GM12892 (cell line): ENCODE results near the gene PHRF1. TPM values are rescaled to one million over a fixed set of nuclear protein-coding genes. Genes with fewer than 3 reads are reported as not detected.
A peak's percentile ranks its signal among the peaks of the same experiment; 100 is the strongest.

Experiments used
- DNase-seq: peaks from one replicate; pipeline ENCODE4 v3.0.0; 2011; ENCODE audit not compliant: insufficient read length
- FAIRE-seq: peaks from 2 replicates; lab custom pipeline; 2011; peaks lifted over from hg19 to GRCh38; lab: Jason Lieb, UNC
- POLR2A ChIP-seq: IDR thresholded peaks from 2 replicates; pipeline ENCODE4 v1.6.1; 2011; ENCODE audit warnings: low read depth, low read length, control low read depth
- POLR2AphosphoS5 ChIP-seq: IDR thresholded peaks from 2 replicates; pipeline ENCODE4 v1.6.1; 2011; ENCODE audit warnings: low read depth, low read length, control low read depth
- TAF1 ChIP-seq: IDR thresholded peaks from 2 replicates; pipeline ENCODE4 v1.6.1; 2011; ENCODE audit warnings: low read depth, mild to moderate bottlenecking, control low read depth, low read length, borderline replicate concordance
- polyA plus RNA-seq: library from polyadenylated mRNA; unstranded; fragments of >200 nt; gene quantifications from one replicate; pipeline ENCODE4 v1.2.1, GENCODE V29; 2012; ENCODE audit warnings: missing spikeins, inconsistent platforms; ENCODE audit not compliant: missing spikeins

Gene PHRF1, protein sequence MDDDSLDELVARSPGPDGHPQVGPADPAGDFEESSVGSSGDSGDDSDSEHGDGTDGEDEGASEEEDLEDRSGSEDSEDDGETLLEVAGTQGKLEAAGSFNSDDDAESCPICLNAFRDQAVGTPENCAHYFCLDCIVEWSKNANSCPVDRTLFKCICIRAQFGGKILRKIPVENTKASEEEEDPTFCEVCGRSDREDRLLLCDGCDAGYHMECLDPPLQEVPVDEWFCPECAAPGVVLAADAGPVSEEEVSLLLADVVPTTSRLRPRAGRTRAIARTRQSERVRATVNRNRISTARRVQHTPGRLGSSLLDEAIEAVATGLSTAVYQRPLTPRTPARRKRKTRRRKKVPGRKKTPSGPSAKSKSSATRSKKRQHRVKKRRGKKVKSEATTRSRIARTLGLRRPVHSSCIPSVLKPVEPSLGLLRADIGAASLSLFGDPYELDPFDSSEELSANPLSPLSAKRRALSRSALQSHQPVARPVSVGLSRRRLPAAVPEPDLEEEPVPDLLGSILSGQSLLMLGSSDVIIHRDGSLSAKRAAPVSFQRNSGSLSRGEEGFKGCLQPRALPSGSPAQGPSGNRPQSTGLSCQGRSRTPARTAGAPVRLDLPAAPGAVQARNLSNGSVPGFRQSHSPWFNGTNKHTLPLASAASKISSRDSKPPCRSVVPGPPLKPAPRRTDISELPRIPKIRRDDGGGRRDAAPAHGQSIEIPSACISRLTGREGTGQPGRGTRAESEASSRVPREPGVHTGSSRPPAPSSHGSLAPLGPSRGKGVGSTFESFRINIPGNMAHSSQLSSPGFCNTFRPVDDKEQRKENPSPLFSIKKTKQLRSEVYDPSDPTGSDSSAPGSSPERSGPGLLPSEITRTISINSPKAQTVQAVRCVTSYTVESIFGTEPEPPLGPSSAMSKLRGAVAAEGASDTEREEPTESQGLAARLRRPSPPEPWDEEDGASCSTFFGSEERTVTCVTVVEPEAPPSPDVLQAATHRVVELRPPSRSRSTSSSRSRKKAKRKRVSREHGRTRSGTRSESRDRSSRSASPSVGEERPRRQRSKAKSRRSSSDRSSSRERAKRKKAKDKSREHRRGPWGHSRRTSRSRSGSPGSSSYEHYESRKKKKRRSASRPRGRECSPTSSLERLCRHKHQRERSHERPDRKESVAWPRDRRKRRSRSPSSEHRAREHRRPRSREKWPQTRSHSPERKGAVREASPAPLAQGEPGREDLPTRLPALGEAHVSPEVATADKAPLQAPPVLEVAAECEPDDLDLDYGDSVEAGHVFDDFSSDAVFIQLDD (N-terminal part only)
- 6.1 TPM for polyA plus RNA-seq

GRCh38 chr11:575996-576768 is at the start of gene PHRF1:
Gene PHRF1 (plus strand): TSS chr11:576470. CDS start chr11:581513, 5,043 bp downstream.
- TF ChIP-seq TAF1 (peak; percentile 94), POLR2AphosphoS5 (peak; percentile 85), POLR2A (peak; percentile 88)
- DNase-seq (peak; percentile 99), FAIRE-seq (peak; percentile 99)

- no peak for FAIRE-seq
- TF ChIP-seq POLR2A: no peak
- TF ChIP-seq TAF1: no peak
- no peak for TF ChIP-seq POLR2AphosphoS5
- no peak for DNase-seq
Observed at GRCh38 chr11:528166-528814, 48.0 kb upstream of the PHRF1 start.

GRCh38 chr11:528815-529727 is 47.2 kb upstream of the PHRF1 start:
- TF ChIP-seq TAF1 (no peak), POLR2A (no peak), POLR2AphosphoS5 (no peak)
- FAIRE-seq (no peak), DNase-seq (no peak)

GRCh38 chr11:529728-530411 is 46.4 kb upstream of the PHRF1 start:
- TF ChIP-seq TAF1 (no peak), POLR2AphosphoS5 (no peak), POLR2A (no peak)
- no peak for DNase-seq
- no peak for FAIRE-seq

- FAIRE-seq (no peak), DNase-seq (no peak)
- no peak for TF ChIP-seq POLR2AphosphoS5
- TF ChIP-seq POLR2A: no peak
- no peak for TF ChIP-seq TAF1
Observed at GRCh38 chr11:530960-531831, 45.1 kb upstream of the PHRF1 start.

- DNase-seq: no peak
- FAIRE-seq: no peak
- TF ChIP-seq TAF1: no peak
Observed at GRCh38 chr11:531919-532526, 44.2 kb upstream of the PHRF1 start.

- DNase-seq (no peak), FAIRE-seq (no peak)
- no peak for TF ChIP-seq POLR2AphosphoS5
- no peak for TF ChIP-seq TAF1
- no peak for TF ChIP-seq POLR2A
Observed at GRCh38 chr11:532527-532985, 43.7 kb upstream of the PHRF1 start.

- no peak for DNase-seq
- no peak for FAIRE-seq
Observed at GRCh38 chr11:532986-533585, 43.2 kb upstream of the PHRF1 start.

More at GRCh38 chr11:532986-533585, 43.2 kb upstream of the PHRF1 start:
- TF ChIP-seq POLR2AphosphoS5 (no peak), POLR2A (no peak), TAF1 (no peak)
